Activated T-cell treated with anti-CD3 and anti-CD28 coated beads for 4 hours (primary cell): ENCODE results near the gene STAP1.

ENCODE experiments used
- DNase-seq: peaks from one replicate; pipeline ENCODE4 v3.0.0-alpha.2; 2020

STAP1 gene

DNA sequence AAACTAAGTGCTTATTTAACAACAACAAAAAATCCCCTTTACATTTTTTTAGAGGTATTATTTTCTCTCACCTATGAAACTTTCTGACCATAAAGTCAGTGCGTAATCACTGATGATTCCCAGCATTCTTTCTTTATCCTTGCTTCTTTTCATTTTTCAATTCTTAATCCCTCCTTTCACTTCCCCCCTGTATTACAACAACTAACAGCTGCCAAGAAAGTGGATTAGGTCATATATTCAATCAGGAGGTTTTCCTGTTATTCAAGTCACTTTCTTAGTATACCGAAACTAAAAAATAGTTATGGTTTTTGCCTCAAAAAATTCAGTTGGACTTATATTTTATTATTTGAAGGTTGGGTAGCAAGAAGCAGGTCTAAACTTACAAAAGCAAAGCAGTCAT, 2.1 kb upstream of the STAP1 start:
- DNase-seq, result no peak

DNA sequence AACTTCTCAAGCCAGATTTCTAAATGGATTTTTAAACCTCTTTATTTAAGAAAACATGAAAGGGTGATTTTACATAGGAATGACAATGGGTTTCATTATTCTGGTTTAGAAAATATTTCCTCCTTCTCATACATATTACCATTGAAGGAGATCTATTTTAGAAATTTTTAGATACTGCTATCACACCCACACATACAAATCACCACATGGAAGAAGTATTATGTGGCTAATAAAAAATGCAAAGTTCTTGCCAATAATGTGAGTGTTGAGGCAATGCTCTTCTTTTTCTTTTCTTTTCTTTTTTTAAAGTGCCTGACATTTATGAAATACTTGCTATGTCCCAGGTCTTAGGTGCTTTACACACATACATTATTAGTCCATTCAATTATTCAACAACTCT, 6.8 kb downstream of the STAP1 start:
- DNase-seq, result no peak

DNA sequence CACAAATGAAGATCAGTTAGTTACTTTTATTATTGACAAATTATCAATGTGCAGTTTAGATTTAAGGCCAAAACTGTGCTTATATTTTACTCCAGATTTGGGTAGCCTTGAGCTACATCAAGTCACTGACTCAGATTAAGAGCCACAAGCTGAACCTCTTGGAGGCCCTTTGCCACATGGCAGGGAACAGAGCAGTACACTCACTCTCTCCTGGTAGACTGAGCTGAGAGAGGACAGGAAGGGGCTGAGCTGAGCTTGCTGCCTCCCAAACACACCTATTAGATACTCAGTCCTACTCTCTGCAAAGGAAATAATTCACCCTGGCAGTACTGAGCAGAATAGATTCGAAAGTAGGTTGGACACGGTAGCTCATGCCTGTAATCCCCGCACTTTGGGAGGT, 7.8 kb downstream of the STAP1 start:
- DNase-seq, result no peak

DNA sequence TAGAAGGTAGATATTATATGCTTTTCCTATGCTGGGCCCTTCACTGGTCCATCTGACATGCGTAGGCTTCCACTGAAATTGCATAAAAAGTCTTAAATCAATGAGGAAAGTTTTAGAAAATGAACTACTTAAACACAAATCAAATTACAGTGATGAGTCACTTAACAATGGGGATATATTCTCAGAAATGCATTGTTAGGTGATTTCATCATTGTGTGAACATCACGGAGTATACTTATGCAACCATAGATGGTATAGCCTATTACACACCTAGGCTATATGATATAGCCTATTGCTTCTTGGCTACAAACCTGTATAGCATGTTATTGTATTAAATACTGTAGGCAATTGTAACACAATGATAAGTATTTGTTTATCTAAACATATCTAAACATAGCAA, 10.3 kb downstream of the STAP1 start:
- no peak for DNase-seq

GRCh38 chr4:67570537-67570936, 12.0 kb downstream of the STAP1 start:
- no peak for DNase-seq

- no peak for DNase-seq
Observed at GRCh38 chr4:67571975-67572374, 13.4 kb downstream of the STAP1 start.

DNA sequence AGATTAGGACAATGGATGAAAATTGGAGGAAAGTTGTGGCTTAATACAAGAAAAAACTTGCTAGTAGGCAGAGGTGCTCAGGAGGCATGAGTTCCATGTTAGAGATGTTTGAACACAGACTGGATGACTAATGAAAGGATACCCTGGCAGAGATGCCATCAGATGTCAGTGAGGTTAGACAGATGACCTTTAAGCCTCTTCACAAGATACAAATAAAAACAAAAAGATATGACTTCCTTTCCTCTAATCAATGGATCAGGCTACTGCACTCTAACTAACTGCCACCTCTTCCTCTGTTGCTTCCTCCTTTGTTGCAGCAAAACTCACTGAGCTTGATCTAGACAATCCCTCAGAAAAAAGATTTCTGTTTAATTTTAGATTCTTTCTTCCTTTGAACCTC, 14.7 kb downstream of the STAP1 start:
- no peak for DNase-seq

DNA sequence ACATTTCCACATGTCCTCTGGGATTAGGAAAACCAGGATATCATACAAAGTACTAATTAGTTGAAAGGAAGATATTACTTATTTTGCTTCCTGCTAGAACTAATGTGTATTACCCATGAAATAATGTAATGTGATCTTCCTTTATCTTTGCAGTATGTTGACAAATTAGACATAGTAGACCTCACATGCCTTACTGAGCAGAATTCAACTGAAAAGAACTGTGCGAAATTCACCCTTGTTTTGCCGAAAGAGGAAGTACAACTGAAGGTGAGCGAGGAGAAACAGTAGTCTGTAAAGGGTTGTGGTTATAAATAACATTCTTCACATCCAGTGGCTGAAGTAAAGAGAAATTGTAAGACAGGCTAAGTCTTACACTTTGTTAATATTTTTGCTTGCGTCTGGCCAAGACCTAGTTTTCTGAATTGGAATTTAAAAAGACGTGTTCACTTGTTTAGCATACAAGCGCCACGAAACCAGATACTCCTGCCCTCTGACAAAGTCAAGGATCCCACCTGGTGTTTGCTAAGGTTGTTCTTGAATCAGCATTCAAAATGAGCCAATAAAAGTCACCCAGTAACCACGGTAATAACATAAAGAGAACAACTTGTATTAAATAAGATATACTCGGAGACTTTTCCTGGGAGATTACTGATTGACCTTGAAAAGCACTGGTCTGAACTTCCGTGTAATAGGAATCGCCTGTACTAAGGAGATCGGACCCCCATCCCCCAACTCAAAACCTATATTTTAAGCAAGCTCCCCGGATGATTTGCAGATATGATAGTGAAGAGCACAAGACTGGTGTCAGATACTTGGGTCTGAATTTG, 16.9 kb downstream of the STAP1 start:
- DNase-seq, result no peak

- no peak for DNase-seq
Observed at GRCh38 chr4:67576059-67576466, 17.5 kb downstream of the STAP1 start.

- no peak for DNase-seq
Observed at GRCh38 chr4:67576538-67576937, 18.0 kb downstream of the STAP1 start.

GRCh38 chr4:67580577-67580976, 22.1 kb downstream of the STAP1 start:
- no peak for DNase-seq

GRCh38 chr4:67581208-67581857, 22.8 kb downstream of the STAP1 start:
- no peak for DNase-seq

DNA sequence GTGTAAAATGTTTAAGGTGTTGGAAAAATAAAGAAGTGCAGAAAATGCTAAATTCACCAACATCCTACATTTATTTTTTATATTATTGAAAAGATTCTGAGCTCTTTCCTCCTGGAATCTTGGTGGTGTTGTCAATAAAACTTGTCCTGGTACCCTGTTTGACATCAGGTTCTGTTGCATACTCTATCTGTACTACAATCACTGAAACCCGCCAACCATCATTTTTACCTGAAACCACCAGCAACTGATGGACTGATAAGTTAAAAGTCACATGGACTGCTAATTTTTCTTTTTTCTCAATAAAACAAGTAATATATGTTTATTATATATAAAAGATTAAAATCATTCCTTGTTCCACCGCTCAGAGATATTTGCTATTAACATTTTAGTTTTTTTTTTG, 23.4 kb downstream of the STAP1 start:
- DNase-seq, result no peak

GRCh38 chr4:67584496-67584895, 26.0 kb downstream of the STAP1 start:
- no peak for DNase-seq

DNA sequence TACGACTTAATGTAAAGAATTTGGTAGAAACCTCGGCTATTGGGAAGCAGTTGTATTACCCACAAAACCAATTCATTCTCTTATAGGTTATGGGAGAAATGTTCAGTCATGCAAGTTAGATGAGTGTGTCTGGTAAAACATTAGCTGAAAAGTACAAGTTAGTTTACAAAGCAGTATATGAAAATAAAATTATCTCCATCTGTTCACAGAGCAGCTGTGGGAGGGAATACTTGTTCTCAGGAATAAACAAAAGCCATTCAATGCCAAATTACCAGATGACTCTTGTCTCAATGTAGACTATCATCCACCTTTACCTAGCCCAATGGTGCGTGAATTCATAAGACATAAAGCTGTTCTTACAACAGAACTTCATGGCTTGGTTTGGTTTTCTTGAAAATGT, 28.6 kb downstream of the STAP1 start:
- DNase-seq, result no peak

- no peak for DNase-seq
Observed at GRCh38 chr4:67593741-67594175, 35.2 kb downstream of the STAP1 start.

- no peak for DNase-seq
Observed at GRCh38 chr4:67603310-67604028, 44.9 kb downstream of the STAP1 start.

GRCh38 chr4:67604029-67604381, 45.5 kb downstream of the STAP1 start:
- no peak for DNase-seq

DNA sequence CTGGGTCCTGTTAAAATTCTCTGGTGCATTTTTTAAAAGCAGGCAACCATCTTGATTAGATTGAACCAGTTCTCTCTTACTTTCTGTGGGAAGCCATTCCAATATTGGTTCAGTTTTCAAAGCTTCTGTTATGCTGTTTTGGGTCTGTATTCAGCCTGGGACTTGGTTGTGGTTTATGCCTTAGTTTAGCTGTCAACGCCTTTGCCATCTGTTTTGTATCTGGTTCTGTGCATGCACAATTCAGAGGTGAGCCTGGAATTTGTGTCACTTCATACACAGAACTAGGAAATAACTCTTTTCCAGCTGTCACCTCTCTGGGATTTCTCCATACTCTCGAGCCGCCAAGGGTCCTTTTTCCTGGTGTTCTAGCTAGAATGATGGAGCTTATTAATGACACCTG, 46.2 kb downstream of the STAP1 start:
- DNase-seq, result no peak

GRCh38 chr4:67608027-67608426, 49.5 kb downstream of the STAP1 start:
- DNase-seq, result no peak

DNA sequence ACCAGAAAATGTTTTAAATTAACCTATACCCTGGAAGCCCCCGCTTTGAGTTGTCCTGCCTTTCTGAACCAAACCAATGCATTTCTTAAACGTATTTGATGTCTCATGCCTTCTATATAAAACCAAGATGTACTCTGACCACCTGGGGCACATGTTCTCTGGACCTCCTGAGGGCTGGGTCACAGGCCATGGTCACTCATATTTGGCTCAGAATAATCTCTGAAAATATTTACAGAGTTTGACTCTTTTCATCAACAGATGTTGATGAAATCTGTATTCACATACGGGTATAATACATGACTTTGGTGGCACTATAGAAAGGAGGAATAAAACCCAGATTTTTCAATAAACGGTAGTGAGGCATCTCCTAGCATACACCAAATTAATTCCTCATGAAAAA, 55.7 kb downstream of the STAP1 start:
- DNase-seq, result no peak

GRCh38 chr4:67615119-67615518, 56.6 kb downstream of the STAP1 start:
- no peak for DNase-seq

DNA sequence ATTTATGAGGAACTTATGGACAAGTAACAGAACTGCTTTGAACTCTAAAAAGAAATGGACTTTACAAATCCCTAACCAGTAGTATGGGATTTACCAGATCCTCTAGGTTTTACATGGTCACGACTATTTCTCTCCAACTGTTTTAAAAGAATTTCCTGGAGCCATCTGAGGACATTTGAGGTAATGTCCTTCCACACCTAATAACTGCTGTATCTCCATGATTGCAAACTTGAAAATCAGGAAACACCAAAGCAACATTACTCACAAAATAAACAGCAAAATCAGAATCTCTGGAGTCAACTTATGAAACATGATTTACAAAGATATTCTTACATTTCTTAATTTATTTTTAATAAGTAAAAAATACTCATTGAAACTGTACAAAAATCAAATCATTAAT, 58.0 kb downstream of the STAP1 start:
- no peak for DNase-seq

GRCh38 chr4:67624939-67625338, 66.4 kb downstream of the STAP1 start:
- no peak for DNase-seq
